Body of pancreas (tissue), 4 donors: ENCODE data around the gene VWA5A. TPM values are rescaled to one million over a fixed set of nuclear protein-coding genes. Genes with fewer than 3 reads are reported as not detected.

Experiments used
- ATAC-seq: fragments of 150-250 bp; one replicate; pipeline ENCODE4 v1.9.1; 2016
- DNase-seq, 4 donors: peaks; one replicate each; pipeline ENCODE4 v3.0.0-alpha.2; 2019
- H3K27ac ChIP-seq, 4 donors: fragments of 200-600 bp; sonication (generic); 1 replicate in 3 of 4; 2 replicates in 1 of 4; pipeline versions ENCODE4 v1.5.1 to v1.6.1; 2016 to 2019; ENCODE audit warnings: mild to moderate bottlenecking in 1 of 4, mixed read lengths in 1 of 4, moderate library complexity in 1 of 4
- H3K27me3 ChIP-seq, 2 donors: fragments of 200-600 bp; sonication (generic); one replicate each; pipeline ENCODE4 v1.6.0; 2016; ENCODE audit warnings: mild to moderate bottlenecking in 1 of 2
- H3K36me3 ChIP-seq, 2 donors: fragments of 200-600 bp; sonication (generic); replicated peaks in 1 of 2; 2 replicates each; pipeline ENCODE4 v1.5.1; 2016; ENCODE audit warnings: low read depth in 2 of 2; ENCODE audit not compliant: insufficient read depth in 1 of 2
- H3K4me1 ChIP-seq: fragments of 200-600 bp; sonication (generic); one replicate; pipeline ENCODE4 v1.6.0; 2016
- H3K4me3 ChIP-seq, 2 donors: fragments of 200-600 bp; sonication (generic); 1 replicate in 1 of 2; 2 replicates in 1 of 2; pipeline ENCODE4 v1.5.1; 2016 to 2019
- H3K9me3 ChIP-seq, 3 donors: fragments of 200-600 bp; sonication (generic); 1 replicate in 2 of 3; 2 replicates in 1 of 3; pipeline ENCODE4 v1.5.1; 2016
- CTCF ChIP-seq, 7 experiments: fragments of 450-650 bp in 4 of 7; fragments of 200-600 bp in 3 of 7; sonication (generic) in 3 of 7; IDR thresholded peaks; one replicate each; pipeline ENCODE4 v1.5.1; 2016 to 2019; ENCODE audit warnings: antibody characterized with exemption in 7 of 7
- POLR2A ChIP-seq, 3 donors: fragments of 450-650 bp; IDR thresholded peaks; one replicate each; pipeline ENCODE4 v1.6.1; 2016; ENCODE audit warnings: antibody characterized with exemption in 3 of 3, mild to moderate bottlenecking in 2 of 3
- WGBS, 2 donors: methylation state at CpG; one replicate each; pipeline ENCODE4 v1.1.5; 2017; 5-methylcytosine and 5-hydroxymethylcytosine counted together
- intact Hi-C: fragments of 100-400 bp; cut with DNase I; formaldehyde crosslinking; loops from one replicate; pipeline ENCODE4 v1.15.1; 2023
- total RNA-seq, 2 donors: library from RNA; depleted of rRNA; stranded (reverse); fragments of >200 nt; gene quantifications; one replicate each; pipeline ENCODE4 v1.1.0, GENCODE V29; 2016

Gene VWA5A
- total RNA-seq, 2 donors from 2014 or later: 18.9 to 37.2 TPM

- H3K27ac ChIP-seq: no peak overlapping the region
- WGBS, 2 donors: 42 to 51% methylated on average over 4 of the region's 4 CpGs
- H3K4me1 ChIP-seq: no peaks in the 10 kb centered on the region
- ATAC-seq (peak; percentile 6), DNase-seq (no peak)
- no peak overlapping the region for H3K4me3 ChIP-seq
- intact Hi-C loops: loop anchor here (10.0 kb wide), 1 partner anchor 513 kb away; no protein-coding TSS in a partner anchor
- no peaks in the 10 kb centered on the region for H3K9me3 ChIP-seq
- no peaks in the 10 kb centered on the region for H3K27me3 ChIP-seq
- TF ChIP-seq POLR2A (IDR thresholded peaks at IDR 0.05) (no peak), CTCF (IDR thresholded peaks at IDR 0.05) (no peak)
- H3K36me3 ChIP-seq: no peaks in the 10 kb centered on the region
Measured at GRCh38 chr11:124071623-124071948, 43.7 kb upstream of the VWA5A start.

GRCh38 chr11:124072147-124072546 lies 43.1 kb upstream of the VWA5A start:
- H3K27me3 ChIP-seq: no peaks in the 10 kb centered on the region
- TF ChIP-seq CTCF (IDR thresholded peaks at IDR 0.05) (no peak), POLR2A (IDR thresholded peaks at IDR 0.05) (no peak)
- H3K9me3 ChIP-seq: no peaks in the 10 kb centered on the region
- ATAC-seq (no peak), DNase-seq (no peak)
- no peaks in the 10 kb centered on the region for H3K4me1 ChIP-seq
- H3K27ac ChIP-seq: no peak overlapping the region
- 79 to 86% methylated on average over 8 of the region's 8 CpGs for WGBS, 2 donors
- H3K4me3 ChIP-seq: no peak overlapping the region
- intact Hi-C loops: loop anchor here (10.0 kb wide), 1 partner anchor 513 kb away; no protein-coding TSS in a partner anchor
- H3K36me3 ChIP-seq: no peaks in the 10 kb centered on the region

GRCh38 chr11:124074554-124074953 lies 40.7 kb upstream of the VWA5A start:
- Histone ChIP-seq H3K27me3 (no peaks in the 10 kb centered on the region), H3K4me1 (no peaks in the 10 kb centered on the region), H3K36me3 (no peaks in the 10 kb centered on the region), H3K4me3 (no peak overlapping the region), H3K9me3 (no peaks in the 10 kb centered on the region), H3K27ac (no peak overlapping the region)
- intact Hi-C loops: loop anchor here (10.0 kb wide), 1 partner anchor 510 kb away; no protein-coding TSS in a partner anchor
- 87 to 97% methylated on average over 5 of the region's 5 CpGs for WGBS, 2 donors
- ATAC-seq: no peak
- TF ChIP-seq CTCF (IDR thresholded peaks at IDR 0.05) (no peak), POLR2A (IDR thresholded peaks at IDR 0.05) (no peak)
- DNase-seq: no peak

- WGBS, 2 donors: 72 to 74% methylated on average over 6 of the region's 6 CpGs
- no peaks in the 10 kb centered on the region for H3K4me1 ChIP-seq
- no peak for ATAC-seq
- no peak overlapping the region for H3K4me3 ChIP-seq
- H3K27me3 ChIP-seq: no peaks in the 10 kb centered on the region
- DNase-seq: no peak
- no peaks in the 10 kb centered on the region for H3K9me3 ChIP-seq
- intact Hi-C loops: loop anchor here (10.0 kb wide), 1 partner anchor 509 kb away; no protein-coding TSS in a partner anchor
- H3K36me3 ChIP-seq: no peaks in the 10 kb centered on the region
- no peak for TF ChIP-seq POLR2A (IDR thresholded peaks at IDR 0.05)
- no peak for TF ChIP-seq CTCF (IDR thresholded peaks at IDR 0.05)
- H3K27ac ChIP-seq: no peak overlapping the region
Measured at GRCh38 chr11:124075492-124075840, 39.8 kb upstream of the VWA5A start.
